WERI-Rb-1 (cell line): ENCODE data around the gene MLLT6.
"Not testable (repeated sequence)": the region's sequence is repeated elsewhere in the genome, so short reads cannot be mapped to it uniquely, and the experiment has no call there.

Experiments
- DNase-seq: peaks from one replicate; pipeline ENCODE4 v3.0.0-alpha.2; 2020
- H3K27ac ChIP-seq: fragments of 250-450 bp; sonication (Bioruptor Pico); 2 replicates; pipeline ENCODE4 v1.5.1; 2020; ENCODE audit warnings: mild to moderate bottlenecking, moderate library complexity
- H3K27me3 ChIP-seq: fragments of 250-450 bp; sonication (Bioruptor Pico); 2 replicates; pipeline ENCODE4 v1.5.1; 2021; ENCODE audit warnings: mild to moderate bottlenecking, low read depth, moderate library complexity; ENCODE audit not compliant: insufficient read depth, severe bottlenecking
- H3K36me3 ChIP-seq: fragments of 250-450 bp; sonication (Bioruptor Pico); 2 replicates; pipeline ENCODE4 v1.5.1; 2020; ENCODE audit warnings: mild to moderate bottlenecking, moderate library complexity
- H3K4me3 ChIP-seq: 2 replicates; pipeline ENCODE4 v1.5.1; 2011; ENCODE audit warnings: low read depth, mild to moderate bottlenecking, control low read depth, low read length
- H3K9me3 ChIP-seq: fragments of 250-450 bp; sonication (Bioruptor Pico); 2 replicates; pipeline ENCODE4 v1.5.1; 2021; ENCODE audit warnings: mild to moderate bottlenecking, moderate library complexity; ENCODE audit not compliant: severe bottlenecking
- TF ChIP-seq, protein P1 (sequence below): IDR thresholded peaks from 2 replicates; pipeline ENCODE4 v1.5.1; 2011; ENCODE audit warnings: low read depth, mild to moderate bottlenecking, control low read depth, inconsistent platforms, low read length

Gene MLLT6

DNA sequence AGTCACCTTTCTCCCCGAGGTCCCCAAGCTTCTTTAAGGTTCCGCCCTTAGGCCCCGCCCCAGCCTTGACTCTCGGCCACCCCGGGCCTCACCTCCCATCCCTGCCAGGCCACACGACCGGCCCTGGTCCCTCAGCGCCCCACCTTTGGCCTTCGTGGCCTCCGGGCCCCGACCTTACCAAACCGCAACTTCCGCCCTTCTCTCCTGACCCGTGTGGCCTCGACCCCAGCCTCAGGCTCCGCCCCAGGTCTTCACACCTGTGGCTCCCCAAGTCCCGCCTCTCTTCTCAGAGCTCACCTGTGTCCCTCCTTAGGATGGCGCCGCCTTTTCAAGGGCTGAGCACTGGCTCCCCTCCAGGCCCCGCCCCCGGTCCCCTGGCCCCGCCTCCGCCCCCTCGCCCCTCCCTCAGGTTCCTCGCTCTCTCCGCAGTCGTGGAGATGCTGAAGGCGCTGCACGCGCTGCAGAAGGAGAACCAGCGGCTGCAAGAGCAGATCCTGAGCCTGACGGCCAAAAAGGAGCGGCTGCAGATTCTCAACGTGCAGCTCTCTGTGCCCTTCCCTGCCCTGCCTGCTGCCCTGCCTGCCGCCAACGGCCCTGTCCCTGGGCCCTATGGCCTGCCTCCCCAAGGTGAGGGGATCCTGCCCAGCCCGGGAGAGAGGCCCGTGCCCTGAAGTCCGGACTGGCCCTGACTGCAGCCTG lies 15.0 kb downstream of the MLLT6 start:
- no peak for DNase-seq
- peaks cover 84% of the 10 kb centered on the region for H3K36me3 ChIP-seq
- no peak overlapping the region for H3K4me3 ChIP-seq
- TF ChIP-seq, protein P1, sequence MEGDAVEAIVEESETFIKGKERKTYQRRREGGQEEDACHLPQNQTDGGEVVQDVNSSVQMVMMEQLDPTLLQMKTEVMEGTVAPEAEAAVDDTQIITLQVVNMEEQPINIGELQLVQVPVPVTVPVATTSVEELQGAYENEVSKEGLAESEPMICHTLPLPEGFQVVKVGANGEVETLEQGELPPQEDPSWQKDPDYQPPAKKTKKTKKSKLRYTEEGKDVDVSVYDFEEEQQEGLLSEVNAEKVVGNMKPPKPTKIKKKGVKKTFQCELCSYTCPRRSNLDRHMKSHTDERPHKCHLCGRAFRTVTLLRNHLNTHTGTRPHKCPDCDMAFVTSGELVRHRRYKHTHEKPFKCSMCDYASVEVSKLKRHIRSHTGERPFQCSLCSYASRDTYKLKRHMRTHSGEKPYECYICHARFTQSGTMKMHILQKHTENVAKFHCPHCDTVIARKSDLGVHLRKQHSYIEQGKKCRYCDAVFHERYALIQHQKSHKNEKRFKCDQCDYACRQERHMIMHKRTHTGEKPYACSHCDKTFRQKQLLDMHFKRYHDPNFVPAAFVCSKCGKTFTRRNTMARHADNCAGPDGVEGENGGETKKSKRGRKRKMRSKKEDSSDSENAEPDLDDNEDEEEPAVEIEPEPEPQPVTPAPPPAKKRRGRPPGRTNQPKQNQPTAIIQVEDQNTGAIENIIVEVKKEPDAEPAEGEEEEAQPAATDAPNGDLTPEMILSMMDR, result no peak
- H3K27ac ChIP-seq, result no peak overlapping the region
- H3K27me3 ChIP-seq, result no peaks in the 10 kb centered on the region
- H3K9me3 ChIP-seq, result no peaks in the 10 kb centered on the region

- no peak overlapping the region for H3K27ac ChIP-seq
- DNase-seq, result no peak
- H3K4me3 ChIP-seq, result no peak overlapping the region
- H3K27me3 ChIP-seq, result no peaks in the 10 kb centered on the region
- no peaks in the 10 kb centered on the region for H3K9me3 ChIP-seq
- peaks cover 80% of the 10 kb centered on the region for H3K36me3 ChIP-seq
- TF ChIP-seq, protein P1, result no peak
Observed at GRCh38 chr17:38720941-38721340, 15.9 kb downstream of the MLLT6 start.

GRCh38 chr17:38721802-38722201 lies 16.7 kb downstream of the MLLT6 start:
- Histone ChIP-seq H3K4me3 (no peak overlapping the region), H3K27me3 (no peaks in the 10 kb centered on the region), H3K36me3 (peaks cover 73% of the 10 kb centered on the region), H3K9me3 (no peaks in the 10 kb centered on the region), H3K27ac (no peak overlapping the region)
- DNase-seq, result no peak
- TF ChIP-seq, protein P1, result no peak

DNA sequence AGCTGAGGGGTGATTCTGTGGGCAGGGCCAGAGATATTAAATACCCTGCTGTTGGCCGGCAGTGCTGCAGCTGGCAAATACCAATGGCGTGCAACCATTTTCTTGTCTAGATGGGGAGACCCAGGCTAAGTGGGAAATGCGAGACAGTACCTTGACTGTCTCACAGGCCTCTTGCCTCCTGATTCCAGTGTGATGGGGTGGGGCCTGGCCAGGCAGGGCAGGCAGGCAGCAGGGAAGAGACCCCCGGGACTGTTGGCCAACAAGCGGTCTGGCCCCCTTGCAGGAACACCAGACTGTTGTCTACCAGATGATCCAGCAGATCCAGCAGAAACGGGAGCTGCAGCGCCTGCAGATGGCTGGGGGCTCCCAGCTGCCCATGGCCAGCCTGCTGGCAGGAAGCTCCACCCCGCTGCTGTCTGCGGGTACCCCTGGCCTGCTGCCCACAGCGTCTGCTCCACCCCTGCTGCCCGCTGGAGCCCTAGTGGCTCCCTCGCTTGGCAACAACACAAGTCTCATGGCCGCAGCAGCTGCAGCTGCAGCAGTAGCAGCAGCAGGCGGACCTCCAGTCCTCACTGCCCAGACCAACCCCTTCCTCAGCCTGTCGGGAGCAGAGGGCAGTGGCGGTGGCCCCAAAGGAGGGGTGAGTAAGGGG lies 19.4 kb downstream of the MLLT6 start:
- Histone ChIP-seq H3K9me3 (no peaks in the 10 kb centered on the region), H3K27me3 (no peaks in the 10 kb centered on the region), H3K27ac (no peak overlapping the region), H3K4me3 (no peak overlapping the region), H3K36me3 (peaks cover 55% of the 10 kb centered on the region)
- no peak for DNase-seq
- TF ChIP-seq, protein P1, result no peak

DNA sequence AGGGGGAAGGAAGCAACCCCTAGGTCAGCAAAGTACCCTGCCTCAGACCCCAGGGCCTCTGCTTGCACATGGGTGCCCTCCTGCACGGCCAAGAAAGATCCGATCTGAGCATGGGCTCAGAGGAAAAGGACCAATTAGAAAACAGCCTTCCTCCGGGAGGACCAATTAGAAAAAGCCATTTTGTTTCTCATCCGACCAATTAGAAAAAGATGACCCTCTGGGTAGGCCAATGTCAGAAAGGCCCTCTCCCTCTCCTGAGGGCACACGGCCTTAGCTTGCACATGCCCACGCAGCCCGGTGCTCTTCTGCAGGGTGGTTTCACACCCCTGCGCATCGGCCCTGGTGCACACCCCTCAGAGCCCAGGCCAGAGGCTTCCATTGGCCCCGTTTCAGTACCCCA lies 20.0 kb downstream of the MLLT6 start:
- no peak overlapping the region for H3K27ac ChIP-seq
- TF ChIP-seq, protein P1, result no peak

DNA sequence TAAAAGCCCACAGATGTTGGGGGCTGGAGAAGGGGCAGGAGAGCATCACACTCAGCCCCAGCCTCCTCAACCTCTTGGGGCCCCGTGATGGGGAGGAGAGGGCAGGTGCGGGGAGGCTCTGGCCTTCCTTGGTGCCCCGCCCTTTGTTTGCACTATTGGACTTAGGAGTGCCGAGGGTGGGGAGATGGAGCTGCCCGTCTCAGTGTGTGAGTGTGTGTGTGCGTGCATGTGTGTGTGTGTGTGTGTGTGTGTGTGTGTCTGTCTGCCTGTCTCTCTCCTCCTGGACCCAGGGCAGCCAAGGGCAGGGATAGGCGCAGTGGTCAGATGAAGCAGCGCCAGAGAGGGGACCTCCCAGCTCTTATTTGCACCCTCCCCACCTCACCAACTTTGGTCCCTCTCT lies 21.1 kb downstream of the MLLT6 start:
- peaks cover 41% of the 10 kb centered on the region for H3K36me3 ChIP-seq
- H3K27ac ChIP-seq, DNase-seq, H3K9me3 ChIP-seq, H3K4me3 ChIP-seq, H3K27me3 ChIP-seq: not testable (repeated sequence)

More for the DNA sequence above, 20.0 kb downstream of the MLLT6 start:
- DNase-seq, result no peak
- no peaks in the 10 kb centered on the region for H3K27me3 ChIP-seq
- H3K9me3 ChIP-seq, result no peaks in the 10 kb centered on the region
- no peak overlapping the region for H3K4me3 ChIP-seq
- peaks cover 50% of the 10 kb centered on the region for H3K36me3 ChIP-seq
